Loucy (cell line): ENCODE data around the gene PPP2R2B.

Source experiments
- EZH2phosphoT487 ChIP-seq: fragments of 200-600 bp; IDR thresholded peaks from 2 replicates; pipeline ENCODE4 v1.6.1; 2018; ENCODE audit warnings: antibody characterized with exemption, mild to moderate bottlenecking, moderate library complexity, borderline replicate concordance
- TF ChIP-seq, protein P1 (sequence below): fragments of 200-600 bp; sonication (generic); conservative IDR thresholded peaks from 2 replicates; pipeline ENCODE4 v1.5.1; 2014; ENCODE audit warnings: mild to moderate bottlenecking, antibody characterized with exemption, low read length

DNA sequence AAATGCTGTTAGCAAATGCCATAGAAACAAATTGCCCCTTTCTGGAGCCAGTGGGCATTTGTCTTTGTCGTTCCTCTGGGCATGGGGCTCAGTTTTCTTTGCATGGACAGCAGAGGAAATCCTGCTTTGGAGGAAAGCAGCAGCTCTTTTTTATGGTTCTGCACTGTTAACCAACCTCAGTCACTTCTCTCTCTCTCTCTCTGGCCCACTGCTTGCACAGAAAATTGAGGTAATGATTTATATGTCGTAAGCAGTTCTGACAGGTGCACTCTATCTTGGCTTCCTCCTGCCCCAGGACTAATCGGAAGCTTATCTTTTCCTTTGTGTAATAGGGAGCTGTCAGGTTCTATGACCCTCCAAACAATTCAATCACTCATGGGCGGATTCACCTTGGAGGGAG is 202.9 kb downstream of the PPP2R2B start:
- TF ChIP-seq, protein P1, sequence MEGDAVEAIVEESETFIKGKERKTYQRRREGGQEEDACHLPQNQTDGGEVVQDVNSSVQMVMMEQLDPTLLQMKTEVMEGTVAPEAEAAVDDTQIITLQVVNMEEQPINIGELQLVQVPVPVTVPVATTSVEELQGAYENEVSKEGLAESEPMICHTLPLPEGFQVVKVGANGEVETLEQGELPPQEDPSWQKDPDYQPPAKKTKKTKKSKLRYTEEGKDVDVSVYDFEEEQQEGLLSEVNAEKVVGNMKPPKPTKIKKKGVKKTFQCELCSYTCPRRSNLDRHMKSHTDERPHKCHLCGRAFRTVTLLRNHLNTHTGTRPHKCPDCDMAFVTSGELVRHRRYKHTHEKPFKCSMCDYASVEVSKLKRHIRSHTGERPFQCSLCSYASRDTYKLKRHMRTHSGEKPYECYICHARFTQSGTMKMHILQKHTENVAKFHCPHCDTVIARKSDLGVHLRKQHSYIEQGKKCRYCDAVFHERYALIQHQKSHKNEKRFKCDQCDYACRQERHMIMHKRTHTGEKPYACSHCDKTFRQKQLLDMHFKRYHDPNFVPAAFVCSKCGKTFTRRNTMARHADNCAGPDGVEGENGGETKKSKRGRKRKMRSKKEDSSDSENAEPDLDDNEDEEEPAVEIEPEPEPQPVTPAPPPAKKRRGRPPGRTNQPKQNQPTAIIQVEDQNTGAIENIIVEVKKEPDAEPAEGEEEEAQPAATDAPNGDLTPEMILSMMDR, result no peak
- TF ChIP-seq EZH2phosphoT487, result no peak
